ENCODE measurements around the gene FOXI1.
A peak's percentile ranks its signal among the peaks of the same experiment; 100 is the strongest.

FOXI1 gene

GRCh38 chr5:170154297-170154696 is 48.6 kb downstream of the FOXI1 start:
- no peak for DNase-seq

- DNase-seq = no peak
Observed at GRCh38 chr5:170154744-170155143, 49.0 kb downstream of the FOXI1 start.

GRCh38 chr5:170155771-170156170 is 50.1 kb downstream of the FOXI1 start:
- DNase-seq = no peak

GRCh38 chr5:170159101-170159698 is 53.5 kb downstream of the FOXI1 start:
- peak; percentile 43 for DNase-seq

Data from amniotic stem cell (primary cell).